Epithelial cell of proximal tubule (primary cell): Measurements from ENCODE around the gene MISP3. TPM values are rescaled to one million over a fixed set of nuclear protein-coding genes. Genes with fewer than 3 reads are reported as not detected.

Experiments used
- DNase-seq: peaks from one replicate; pipeline ENCODE4 v3.0.0-alpha.2; 2011; ENCODE audit warnings: low read depth
- H3K4me3 ChIP-seq: 2 replicates; pipeline ENCODE4 v1.5.1; 2011; ENCODE audit warnings: low read depth, mild to moderate bottlenecking, low read length
- total RNA-seq: library from RNA; depleted of rRNA; stranded (reverse); fragments of >200 nt; gene quantifications from 2 replicates; pipeline ENCODE4 v1.2.3, GENCODE V29; 2015
- TF ChIP-seq, protein P1 (sequence below): conservative IDR thresholded peaks from 2 replicates; pipeline ENCODE4 v1.5.1; 2012; ENCODE audit warnings: low read depth, mild to moderate bottlenecking, low read length

The MISP3 gene
- total RNA-seq, 1 donor from 2014 or later, result 6.0 TPM

GRCh38 chr19:14054721-14055120, 17.9 kb upstream of the MISP3 start:
- H3K4me3 ChIP-seq, result no peak overlapping the region
- TF ChIP-seq, protein P1, sequence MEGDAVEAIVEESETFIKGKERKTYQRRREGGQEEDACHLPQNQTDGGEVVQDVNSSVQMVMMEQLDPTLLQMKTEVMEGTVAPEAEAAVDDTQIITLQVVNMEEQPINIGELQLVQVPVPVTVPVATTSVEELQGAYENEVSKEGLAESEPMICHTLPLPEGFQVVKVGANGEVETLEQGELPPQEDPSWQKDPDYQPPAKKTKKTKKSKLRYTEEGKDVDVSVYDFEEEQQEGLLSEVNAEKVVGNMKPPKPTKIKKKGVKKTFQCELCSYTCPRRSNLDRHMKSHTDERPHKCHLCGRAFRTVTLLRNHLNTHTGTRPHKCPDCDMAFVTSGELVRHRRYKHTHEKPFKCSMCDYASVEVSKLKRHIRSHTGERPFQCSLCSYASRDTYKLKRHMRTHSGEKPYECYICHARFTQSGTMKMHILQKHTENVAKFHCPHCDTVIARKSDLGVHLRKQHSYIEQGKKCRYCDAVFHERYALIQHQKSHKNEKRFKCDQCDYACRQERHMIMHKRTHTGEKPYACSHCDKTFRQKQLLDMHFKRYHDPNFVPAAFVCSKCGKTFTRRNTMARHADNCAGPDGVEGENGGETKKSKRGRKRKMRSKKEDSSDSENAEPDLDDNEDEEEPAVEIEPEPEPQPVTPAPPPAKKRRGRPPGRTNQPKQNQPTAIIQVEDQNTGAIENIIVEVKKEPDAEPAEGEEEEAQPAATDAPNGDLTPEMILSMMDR, result no peak
- no peak for DNase-seq

GRCh38 chr19:14055396-14055795, 17.2 kb upstream of the MISP3 start:
- no peak overlapping the region for H3K4me3 ChIP-seq
- TF ChIP-seq, protein P1, result no peak
- no peak for DNase-seq

GRCh38 chr19:14056069-14056666, 16.4 kb upstream of the MISP3 start:
- H3K4me3 ChIP-seq, result no peak overlapping the region
- no peak for DNase-seq
- TF ChIP-seq, protein P1, result no peak

- DNase-seq, result no peak
- TF ChIP-seq, protein P1, result no peak
Observed at GRCh38 chr19:14056741-14057356, 15.7 kb upstream of the MISP3 start.

DNA sequence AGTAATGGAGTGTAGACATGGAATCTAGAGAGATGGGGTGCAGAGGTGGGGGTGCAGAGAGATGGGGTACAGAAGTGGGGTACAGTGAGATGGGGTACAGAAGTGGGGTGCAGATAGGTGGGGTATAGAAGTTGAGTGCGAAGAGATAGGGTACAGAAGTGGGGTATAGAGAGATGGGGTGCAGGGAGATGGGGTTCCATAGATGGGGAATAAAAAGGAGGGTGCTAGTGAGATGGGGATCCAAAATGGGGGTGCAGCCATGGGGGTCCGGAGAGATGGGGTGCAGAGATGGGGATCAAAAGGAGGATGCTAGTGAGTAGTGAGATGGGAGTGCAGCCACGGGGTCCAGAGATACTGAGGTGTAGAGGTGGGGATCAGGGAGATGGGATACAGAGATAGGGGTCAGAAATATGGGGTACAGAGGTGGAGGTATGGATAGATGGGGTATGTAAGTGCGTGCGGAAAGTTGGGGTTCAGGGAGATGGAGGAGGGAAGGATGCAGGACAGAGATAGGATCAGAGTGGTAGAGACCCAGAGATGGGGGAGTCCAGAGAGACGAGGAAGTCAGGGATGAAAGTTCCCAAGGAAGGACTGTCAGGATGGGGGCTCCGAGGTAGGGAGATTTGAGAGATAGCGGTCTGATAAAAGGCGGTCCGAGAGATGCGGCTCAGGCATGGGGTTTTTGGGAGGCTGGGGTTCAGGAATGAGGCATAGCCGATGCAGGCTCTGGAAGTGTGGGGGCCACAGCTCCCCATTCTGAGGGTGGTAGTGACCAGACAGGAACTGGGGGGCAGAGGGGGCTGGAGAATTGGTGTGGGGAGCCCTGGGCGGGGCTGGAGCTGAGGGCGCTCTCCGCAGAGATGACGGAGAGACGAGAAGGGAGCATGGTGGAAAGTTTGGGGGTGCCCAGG, 14.1 kb upstream of the MISP3 start:
- TF ChIP-seq, protein P1, result no peak
- no peak overlapping the region for H3K4me3 ChIP-seq
- DNase-seq, result no peak

More at GRCh38 chr19:14056741-14057356, 15.7 kb upstream of the MISP3 start:
- no peak overlapping the region for H3K4me3 ChIP-seq

DNA sequence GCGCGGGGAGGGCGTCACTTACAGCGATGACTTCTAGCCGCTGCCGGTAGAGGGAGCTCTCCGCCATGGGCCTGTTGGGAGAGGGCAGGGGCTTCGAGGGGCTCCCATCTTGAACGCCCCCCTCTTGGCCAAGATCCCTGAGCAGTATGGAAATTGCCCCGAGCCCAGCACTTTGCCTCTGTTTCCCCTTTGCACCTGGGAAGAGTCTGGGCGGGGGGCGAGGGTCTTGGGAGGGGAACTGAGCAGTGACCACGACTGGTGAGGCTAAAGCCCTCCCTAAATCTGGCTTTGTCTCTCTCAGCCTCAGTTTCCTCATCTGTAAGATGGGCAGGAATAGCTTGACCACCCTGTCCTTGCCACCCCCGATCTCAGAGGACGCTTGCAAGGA, 13.5 kb upstream of the MISP3 start:
- DNase-seq, result no peak
- no peak overlapping the region for H3K4me3 ChIP-seq
- TF ChIP-seq, protein P1, result peak; percentile 76
